Measurements from ENCODE around the gene XPC. TPM values are rescaled to one million over a fixed set of nuclear protein-coding genes. Genes with fewer than 3 reads are reported as not detected.

The XPC gene
- total RNA-seq, 1 experiment from 2014 or later: 15.1 TPM

GRCh38 chr3:14177580-14178246 lies 688 bp downstream of the XPC start:
- no peaks in the 10 kb centered on the region for H3K27me3 ChIP-seq (ENCODE audit: control insufficient read depth, insufficient read depth, low read length)
- H3K4me3 ChIP-seq (ENCODE audit: low read depth in 2 of 2, low read length in 2 of 2): peak overlapping the region; percentile 79 to 99
- TSS peak; percentile 75 for BruUV-seq (replicated peaks)
- intact Hi-C loops (cut with micrococcal nuclease; ENCODE audit: unreplicated experiment) (no loop called here), in situ Hi-C loops (cut with HindIII; ENCODE audit: low pct_unique_long_range_greater_than_20kb, low sequenced_read_pairs) (no loop called here)
- POLR2A ChIA-PET: interaction anchor here (0.6 to 1.0 kb wide), 4 partner anchors 25 to 53 kb away, joined by 4 to 5 read pairs (median 4); partner anchors contain the start of genes CHCHD4 and TMEM43
- DNase-seq (ENCODE audit: low read depth, low spot score) (no peak), ATAC-seq (peak; percentile 50)
- no peaks in the 10 kb centered on the region for H3K9me3 ChIP-seq (ENCODE audit: control insufficient read depth, insufficient read depth, low read depth, low read length)
- CTCF ChIA-PET: no interaction called here
- H3K4me1 ChIP-seq (ENCODE audit: control insufficient read depth, insufficient read depth, low read length): peaks cover 19% of the 10 kb centered on the region
- peak overlapping the region; percentile 92 for H3K27ac ChIP-seq (ENCODE audit: low read length)
- H3K36me3 ChIP-seq (ENCODE audit: control insufficient read depth, insufficient read depth, low read length): peaks cover 15% of the 10 kb centered on the region
- TF ChIP-seq POLR2AphosphoS5 (IDR thresholded peaks at IDR 0.05; ENCODE audit: low read depth, low read length) (no peak), TCF7L2 (IDR thresholded peaks at IDR 0.05; ENCODE audit: low read depth, low read length) (no peak), SIN3A (IDR thresholded peaks at IDR 0.05; ENCODE audit: borderline replicate concordance, insufficient read depth, low read depth, low read length) (no peak)
- TF ChIP-seq, protein P1, sequence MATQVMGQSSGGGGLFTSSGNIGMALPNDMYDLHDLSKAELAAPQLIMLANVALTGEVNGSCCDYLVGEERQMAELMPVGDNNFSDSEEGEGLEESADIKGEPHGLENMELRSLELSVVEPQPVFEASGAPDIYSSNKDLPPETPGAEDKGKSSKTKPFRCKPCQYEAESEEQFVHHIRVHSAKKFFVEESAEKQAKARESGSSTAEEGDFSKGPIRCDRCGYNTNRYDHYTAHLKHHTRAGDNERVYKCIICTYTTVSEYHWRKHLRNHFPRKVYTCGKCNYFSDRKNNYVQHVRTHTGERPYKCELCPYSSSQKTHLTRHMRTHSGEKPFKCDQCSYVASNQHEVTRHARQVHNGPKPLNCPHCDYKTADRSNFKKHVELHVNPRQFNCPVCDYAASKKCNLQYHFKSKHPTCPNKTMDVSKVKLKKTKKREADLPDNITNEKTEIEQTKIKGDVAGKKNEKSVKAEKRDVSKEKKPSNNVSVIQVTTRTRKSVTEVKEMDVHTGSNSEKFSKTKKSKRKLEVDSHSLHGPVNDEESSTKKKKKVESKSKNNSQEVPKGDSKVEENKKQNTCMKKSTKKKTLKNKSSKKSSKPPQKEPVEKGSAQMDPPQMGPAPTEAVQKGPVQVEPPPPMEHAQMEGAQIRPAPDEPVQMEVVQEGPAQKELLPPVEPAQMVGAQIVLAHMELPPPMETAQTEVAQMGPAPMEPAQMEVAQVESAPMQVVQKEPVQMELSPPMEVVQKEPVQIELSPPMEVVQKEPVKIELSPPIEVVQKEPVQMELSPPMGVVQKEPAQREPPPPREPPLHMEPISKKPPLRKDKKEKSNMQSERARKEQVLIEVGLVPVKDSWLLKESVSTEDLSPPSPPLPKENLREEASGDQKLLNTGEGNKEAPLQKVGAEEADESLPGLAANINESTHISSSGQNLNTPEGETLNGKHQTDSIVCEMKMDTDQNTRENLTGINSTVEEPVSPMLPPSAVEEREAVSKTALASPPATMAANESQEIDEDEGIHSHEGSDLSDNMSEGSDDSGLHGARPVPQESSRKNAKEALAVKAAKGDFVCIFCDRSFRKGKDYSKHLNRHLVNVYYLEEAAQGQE (IDR thresholded peaks at IDR 0.05; ENCODE audit: insufficient read depth in 1 of 2, low read depth in 2 of 2, low read length in 1 of 2): no peak
- TF ChIP-seq, protein P2, sequence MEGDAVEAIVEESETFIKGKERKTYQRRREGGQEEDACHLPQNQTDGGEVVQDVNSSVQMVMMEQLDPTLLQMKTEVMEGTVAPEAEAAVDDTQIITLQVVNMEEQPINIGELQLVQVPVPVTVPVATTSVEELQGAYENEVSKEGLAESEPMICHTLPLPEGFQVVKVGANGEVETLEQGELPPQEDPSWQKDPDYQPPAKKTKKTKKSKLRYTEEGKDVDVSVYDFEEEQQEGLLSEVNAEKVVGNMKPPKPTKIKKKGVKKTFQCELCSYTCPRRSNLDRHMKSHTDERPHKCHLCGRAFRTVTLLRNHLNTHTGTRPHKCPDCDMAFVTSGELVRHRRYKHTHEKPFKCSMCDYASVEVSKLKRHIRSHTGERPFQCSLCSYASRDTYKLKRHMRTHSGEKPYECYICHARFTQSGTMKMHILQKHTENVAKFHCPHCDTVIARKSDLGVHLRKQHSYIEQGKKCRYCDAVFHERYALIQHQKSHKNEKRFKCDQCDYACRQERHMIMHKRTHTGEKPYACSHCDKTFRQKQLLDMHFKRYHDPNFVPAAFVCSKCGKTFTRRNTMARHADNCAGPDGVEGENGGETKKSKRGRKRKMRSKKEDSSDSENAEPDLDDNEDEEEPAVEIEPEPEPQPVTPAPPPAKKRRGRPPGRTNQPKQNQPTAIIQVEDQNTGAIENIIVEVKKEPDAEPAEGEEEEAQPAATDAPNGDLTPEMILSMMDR (IDR thresholded peaks at IDR 0.05): no peak

DNA sequence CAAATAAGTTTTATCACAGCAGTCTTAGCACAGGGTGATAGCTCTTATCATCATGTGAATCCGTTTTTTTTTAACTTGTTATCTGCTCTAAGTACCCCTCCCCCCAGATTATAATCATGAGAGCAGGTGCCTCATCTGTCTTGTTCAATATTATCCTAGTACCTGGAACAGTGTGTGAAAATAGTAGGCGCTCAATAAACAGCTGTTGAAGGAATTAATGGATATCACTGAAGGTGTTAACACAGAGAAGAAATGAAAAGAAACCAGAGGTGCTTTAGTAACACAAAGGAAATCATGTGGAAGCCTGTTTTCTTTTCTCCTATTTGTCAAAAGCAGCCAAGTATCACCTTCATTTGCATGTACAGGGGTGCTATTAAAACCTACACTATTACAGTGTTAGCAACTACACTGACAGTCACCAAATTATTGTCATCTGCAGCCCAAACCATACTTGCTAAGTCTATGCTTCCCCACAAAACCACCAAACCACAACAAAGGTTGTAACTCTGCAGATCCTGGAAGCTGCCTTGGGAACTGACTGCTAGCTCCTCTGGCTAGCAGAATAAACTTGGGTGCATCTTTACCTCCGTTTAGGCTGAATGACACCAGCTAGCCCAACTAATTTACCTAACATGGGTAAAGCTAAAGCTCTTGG lies 2.9 kb downstream of the XPC start:
- Histone ChIP-seq H3K4me1 (ENCODE audit: control insufficient read depth, insufficient read depth, low read length) (peaks cover 19% of the 10 kb centered on the region), H3K27ac (ENCODE audit: low read length) (no peak overlapping the region), H3K36me3 (ENCODE audit: control insufficient read depth, insufficient read depth, low read length) (peaks cover 8% of the 10 kb centered on the region), H3K4me3 (ENCODE audit: low read depth in 2 of 2, low read length in 2 of 2) (no peak overlapping the region), H3K9me3 (ENCODE audit: control insufficient read depth, insufficient read depth, low read depth, low read length) (no peaks in the 10 kb centered on the region), H3K27me3 (ENCODE audit: control insufficient read depth, insufficient read depth, low read length) (no peaks in the 10 kb centered on the region)
- BruUV-seq (replicated peaks): no TSS peak
- intact Hi-C loops (cut with micrococcal nuclease; ENCODE audit: unreplicated experiment): no loop called here
- TF ChIP-seq POLR2AphosphoS5 (IDR thresholded peaks at IDR 0.05; ENCODE audit: low read depth, low read length) (no peak), SIN3A (IDR thresholded peaks at IDR 0.05; ENCODE audit: borderline replicate concordance, insufficient read depth, low read depth, low read length) (no peak), TCF7L2 (IDR thresholded peaks at IDR 0.05; ENCODE audit: low read depth, low read length) (no peak)
- TF ChIP-seq, protein P2 (IDR thresholded peaks at IDR 0.05): no peak
- TF ChIP-seq, protein P1 (IDR thresholded peaks at IDR 0.05; ENCODE audit: insufficient read depth in 1 of 2, low read depth in 2 of 2, low read length in 1 of 2): no peak
- DNase-seq (ENCODE audit: low read depth, low spot score) (no peak), ATAC-seq (no peak)
- ChIA-PET CTCF (no interaction called here), POLR2A (no interaction called here)
- in situ Hi-C loops (cut with HindIII; ENCODE audit: low pct_unique_long_range_greater_than_20kb, low sequenced_read_pairs): no loop called here
